ENCODE results near the gene LOXL1.

LOXL1 gene

GRCh38 chr15:73939138-73939537, 12.9 kb downstream of the LOXL1 start:
- no peak for DNase-seq (ENCODE audit: low spot score)

GRCh38 chr15:73940061-73940981, 14.1 kb downstream of the LOXL1 start:
- DNase-seq (ENCODE audit: low spot score): no peak

DNA sequence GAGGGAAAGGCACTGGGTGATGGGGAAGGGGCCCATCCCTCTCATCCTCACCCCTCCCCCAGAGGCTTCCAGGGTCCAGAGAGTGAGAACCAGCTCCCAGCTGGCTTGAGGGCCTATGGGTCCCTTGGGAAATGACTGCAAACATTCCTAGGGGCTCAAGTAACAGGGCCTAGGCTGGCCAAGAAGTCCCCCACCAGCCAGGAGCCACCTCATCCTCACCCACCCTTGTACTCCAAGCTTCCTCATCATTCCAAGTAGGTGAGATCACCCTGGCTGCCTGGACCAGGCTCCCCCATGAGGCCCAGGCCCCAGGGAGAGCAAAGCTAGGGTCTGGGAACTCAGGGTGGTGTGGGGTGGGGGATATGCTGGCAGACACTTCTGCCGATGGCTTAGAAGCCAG, 14.8 kb downstream of the LOXL1 start:
- no peak for DNase-seq (ENCODE audit: low spot score)

- DNase-seq (ENCODE audit: low spot score): no peak
Measured at GRCh38 chr15:73941449-73941848, 15.2 kb downstream of the LOXL1 start.

DNA sequence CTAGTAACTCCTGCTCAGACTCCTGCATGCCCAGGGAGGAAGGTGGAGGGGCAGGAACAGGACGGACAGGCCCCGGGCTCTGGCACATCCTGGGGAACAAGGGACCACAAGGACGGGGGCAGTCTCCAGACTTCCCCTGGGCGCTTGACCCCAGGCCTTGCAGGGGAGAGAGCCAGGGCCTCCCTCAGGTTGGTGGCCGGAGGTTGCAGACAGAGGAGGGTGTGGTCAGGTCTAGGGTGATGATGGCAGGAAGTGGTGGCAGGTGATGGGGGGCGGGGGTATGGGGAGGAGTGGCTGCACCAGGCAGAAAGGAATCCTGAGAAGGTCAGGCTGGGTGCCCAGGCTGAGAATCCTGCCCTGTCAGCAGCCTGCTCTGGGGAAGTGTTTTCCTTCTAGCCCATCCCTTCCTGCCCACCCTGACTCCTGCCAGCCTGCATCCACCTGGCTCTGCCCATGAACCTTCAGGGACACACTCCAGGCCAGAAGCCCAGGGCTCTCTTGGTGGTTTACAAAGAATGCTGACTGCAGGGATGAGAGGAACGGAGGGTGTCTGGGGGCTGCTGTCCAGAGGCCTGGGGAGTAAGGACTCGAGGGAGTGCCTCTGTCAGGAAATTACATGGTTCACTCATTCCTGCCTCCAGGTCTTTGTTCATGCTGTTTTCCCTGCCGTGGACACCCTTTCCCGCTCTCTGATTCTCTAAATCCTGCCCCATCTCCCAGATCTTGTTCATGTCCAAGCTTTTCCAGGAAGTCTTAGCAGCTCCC, 15.8 kb downstream of the LOXL1 start:
- peak; percentile 75 for DNase-seq (ENCODE audit: low spot score)

DNA sequence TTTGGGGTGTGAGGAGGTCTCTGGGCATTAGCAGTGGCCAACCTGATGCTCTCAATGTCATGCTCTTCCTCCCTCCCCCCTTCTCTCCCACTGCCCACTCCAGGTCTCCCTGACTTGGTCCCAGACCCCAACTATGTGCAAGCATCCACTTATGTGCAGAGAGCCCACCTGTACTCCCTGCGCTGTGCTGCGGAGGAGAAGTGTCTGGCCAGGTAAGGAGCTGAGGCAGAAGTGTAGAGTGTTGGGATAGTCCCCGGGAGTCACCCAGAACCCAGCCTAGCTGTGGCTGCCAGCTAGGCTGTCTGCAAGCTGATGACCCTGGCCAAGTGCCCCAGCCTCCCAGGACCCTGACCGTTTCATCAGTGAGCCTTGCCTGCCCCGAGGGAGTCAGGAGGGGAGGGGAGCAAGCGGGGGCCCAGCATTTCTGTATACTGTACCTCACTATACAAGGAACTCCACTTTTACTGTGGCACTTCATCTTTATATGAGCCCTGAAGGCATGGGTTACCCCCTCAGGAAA, 16.5 kb downstream of the LOXL1 start:
- DNase-seq (ENCODE audit: low spot score): no peak

- no peak for DNase-seq (ENCODE audit: low spot score)
Measured at GRCh38 chr15:73944161-73945129, 18.2 kb downstream of the LOXL1 start.

- no peak for DNase-seq (ENCODE audit: low spot score)
Measured at GRCh38 chr15:73945130-73945508, 18.9 kb downstream of the LOXL1 start.

- DNase-seq (ENCODE audit: low spot score): no peak
Measured at GRCh38 chr15:73946046-73946721, 19.9 kb downstream of the LOXL1 start.

DNA sequence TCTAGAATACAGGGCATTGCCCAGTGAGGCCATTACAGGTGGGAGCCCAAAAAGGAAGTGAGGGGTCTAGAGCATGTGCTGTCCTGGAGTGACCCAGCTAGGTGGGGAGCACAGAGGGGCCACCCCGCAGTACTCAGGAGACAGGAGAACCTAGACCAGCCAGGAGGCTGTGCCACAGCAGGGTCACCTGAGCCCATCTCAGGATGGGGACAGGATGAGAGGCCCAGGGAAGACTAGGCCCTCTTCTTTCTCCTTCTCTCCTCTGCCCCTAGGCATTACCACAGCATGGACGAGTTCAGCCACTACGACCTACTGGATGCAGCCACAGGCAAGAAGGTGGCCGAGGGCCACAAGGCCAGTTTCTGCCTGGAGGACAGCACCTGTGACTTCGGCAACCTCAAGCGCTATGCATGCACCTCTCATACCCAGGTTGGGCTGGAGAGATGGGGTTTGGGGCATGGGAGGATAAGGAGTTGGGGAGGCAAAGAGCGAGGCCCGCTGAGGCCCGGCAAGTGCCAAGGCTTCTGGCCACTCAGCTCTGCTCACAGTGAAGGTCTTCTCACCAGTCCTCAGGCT, 20.6 kb downstream of the LOXL1 start:
- DNase-seq (ENCODE audit: low spot score): no peak

DNA sequence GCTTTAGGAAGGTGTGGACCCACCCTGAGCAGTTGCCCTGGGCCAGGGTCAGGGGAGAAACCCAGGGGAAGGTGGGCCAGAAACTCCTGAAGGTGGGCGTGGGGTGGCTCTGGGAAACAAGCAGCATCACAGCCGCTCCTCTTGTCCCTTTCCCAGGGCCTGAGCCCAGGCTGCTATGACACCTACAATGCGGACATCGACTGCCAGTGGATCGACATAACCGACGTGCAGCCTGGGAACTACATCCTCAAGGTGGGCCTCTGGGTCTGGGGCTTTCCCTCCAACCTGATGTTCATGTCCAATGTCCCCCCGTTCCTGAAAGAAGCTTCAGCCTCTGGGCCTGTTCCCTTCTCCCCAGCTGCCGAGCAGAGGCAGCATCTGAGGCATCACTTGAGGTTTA, 21.4 kb downstream of the LOXL1 start:
- DNase-seq (ENCODE audit: low spot score): no peak

DNA sequence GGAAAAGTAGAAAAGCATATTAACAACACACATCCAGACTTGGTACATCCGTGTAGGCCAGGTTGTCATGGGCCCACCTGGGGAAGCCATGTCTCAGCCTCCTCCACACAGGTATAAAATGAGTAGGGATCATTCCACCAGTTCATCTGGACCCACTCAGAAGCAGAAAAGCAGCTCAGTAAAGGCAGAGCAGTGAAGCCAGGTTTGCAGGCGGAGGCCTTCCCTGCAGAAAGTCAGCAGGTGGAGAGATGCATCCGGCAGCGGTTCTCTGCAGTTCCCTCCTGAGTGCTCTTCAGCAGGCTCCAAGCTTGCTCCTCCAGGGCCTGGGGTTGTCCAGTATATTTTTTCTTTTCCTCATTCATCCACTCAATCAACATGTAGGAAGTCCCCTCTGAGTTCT, 22.1 kb downstream of the LOXL1 start:
- DNase-seq (ENCODE audit: low spot score): no peak

DNA sequence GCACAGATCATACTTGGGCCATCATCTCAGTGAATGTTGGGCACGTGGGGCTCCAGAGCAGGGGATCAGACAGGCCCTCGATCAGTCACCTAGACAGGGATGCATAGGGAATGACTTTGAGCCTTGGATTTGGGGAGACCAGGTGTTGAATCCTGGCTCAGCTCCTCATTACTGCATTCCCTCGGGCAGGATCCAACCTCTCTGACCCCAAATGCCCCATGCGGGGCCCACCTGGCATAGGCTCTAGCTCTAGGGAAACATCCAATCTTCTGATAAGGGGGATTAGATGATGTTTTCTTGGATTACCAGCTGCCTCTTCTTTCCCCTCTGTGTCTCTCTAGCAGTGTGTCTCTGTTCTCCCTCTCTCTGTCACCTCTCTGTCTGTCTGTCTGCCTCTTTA, 22.7 kb downstream of the LOXL1 start:
- DNase-seq (ENCODE audit: low spot score): no peak

GRCh38 chr15:73949496-73949895, 23.2 kb downstream of the LOXL1 start:
- DNase-seq (ENCODE audit: low spot score): no peak

DNA sequence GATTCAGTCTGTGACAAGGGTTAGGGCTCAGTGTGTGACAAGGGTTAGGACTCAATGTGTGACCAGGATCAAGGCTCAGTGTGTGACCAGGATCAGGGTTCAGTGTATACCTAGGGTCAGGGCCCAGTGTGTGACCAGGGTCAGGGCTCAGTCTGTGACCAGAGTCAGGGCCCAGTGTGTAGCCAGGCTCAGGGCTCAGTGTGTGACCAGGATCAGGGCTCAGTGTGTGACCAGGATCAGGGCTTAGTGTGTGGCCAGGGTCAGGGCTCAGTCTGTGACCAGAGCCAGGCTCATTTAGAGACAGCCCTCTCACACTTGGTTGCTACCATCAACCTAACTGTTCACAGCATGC, 24.2 kb downstream of the LOXL1 start:
- no peak for DNase-seq (ENCODE audit: low spot score)

GRCh38 chr15:73950831-73951561, 24.7 kb downstream of the LOXL1 start:
- DNase-seq (ENCODE audit: low spot score): peak; percentile 91

DNA sequence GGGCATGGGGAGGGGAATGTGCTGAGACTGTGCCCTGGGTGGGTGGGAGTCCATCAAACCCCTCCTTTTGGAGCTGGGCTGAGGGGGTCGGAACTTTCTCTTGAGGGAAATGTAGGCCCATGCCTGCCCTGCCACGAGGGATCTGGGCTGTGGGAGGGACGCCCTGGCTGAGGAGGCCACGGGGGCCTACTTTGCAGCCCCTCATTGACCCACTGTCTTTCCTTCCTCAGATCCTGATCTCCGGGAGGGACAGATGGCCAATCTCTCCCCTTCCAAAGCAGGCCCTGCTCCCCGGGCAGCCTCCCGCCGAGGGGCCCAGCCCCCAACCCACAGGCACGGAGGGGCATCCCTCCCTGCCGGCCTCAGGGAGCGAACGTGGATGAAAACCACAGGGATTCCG, 25.3 kb downstream of the LOXL1 start:
- no peak for DNase-seq (ENCODE audit: low spot score)

- DNase-seq (ENCODE audit: low spot score): no peak
Measured at GRCh38 chr15:73952171-73952912, 26.1 kb downstream of the LOXL1 start.

- no peak for DNase-seq (ENCODE audit: low spot score)
Measured at GRCh38 chr15:73952913-73953750, 26.9 kb downstream of the LOXL1 start.

Measured in SW480 (cell line).